IMR-90 (cell line): Measurements from ENCODE around the gene PSME4. TPM values are rescaled to one million over a fixed set of nuclear protein-coding genes. Genes with fewer than 3 reads are reported as not detected.

Source experiments
- ATAC-seq: fragments of 200-7000 bp; cut with Tn5 transposase; 2 replicates; pipeline ENCODE4 v1.9.1; 2020; ENCODE audit warnings: low read depth, mild to moderate bottlenecking, moderate library complexity
- BruUV-seq: library from RNA; stranded (reverse); fragments of 400-500 nt; replicated peaks from 2 replicates; lab custom pipeline; 2021; lab: Mats Ljungman, UMichigan
- CTCF ChIA-PET: fragments of 300-600 bp; formaldehyde crosslinking; extraction: SDS; loops from one replicate; lab custom pipeline; 2021; ENCODE audit warnings: antibody characterized with exemption; lab: Yijun Ruan, JAX
- POLR2A ChIA-PET: fragments of 300-600 bp; sonication (Branson Sonifier 250); formaldehyde crosslinking; loops from one replicate; lab custom pipeline; 2022; ENCODE audit warnings: antibody characterized with exemption; ENCODE audit not compliant: unreplicated experiment; lab: Charles Lee
- DNase-seq: peaks from one replicate; pipeline ENCODE4 v3.0.0; 2013
- H2AFZ ChIP-seq: replicated peaks from 2 replicates; pipeline ENCODE3; 2013; ENCODE audit warnings: low read length, mild to moderate bottlenecking; ENCODE audit not compliant: poor library complexity
- H2AK5ac ChIP-seq: 2 replicates; pipeline ENCODE4 v1.6.1; 2013; ENCODE audit warnings: low read depth, low read length, inconsistent platforms
- H2AK9ac ChIP-seq: replicated peaks from 2 replicates; pipeline ENCODE3; 2013; ENCODE audit warnings: mild to moderate bottlenecking, low read depth, low read length, moderate library complexity; ENCODE audit not compliant: poor library complexity
- H2BK120ac ChIP-seq: 2 replicates; pipeline ENCODE4 v1.6.1; 2013; ENCODE audit warnings: low read depth, low read length, inconsistent platforms
- H2BK15ac ChIP-seq: 3 replicates; pipeline ENCODE4 v1.6.1; 2013; ENCODE audit warnings: low read depth, low read length, inconsistent platforms
- H2BK20ac ChIP-seq: 2 replicates; pipeline ENCODE4 v1.6.1; 2013; ENCODE audit warnings: low read depth, mild to moderate bottlenecking, inconsistent platforms, low read length, moderate library complexity
- H2BK5ac ChIP-seq: 2 replicates; pipeline ENCODE4 v1.6.1; 2013; ENCODE audit warnings: mild to moderate bottlenecking, low read depth, low read length, inconsistent platforms; ENCODE audit not compliant: poor library complexity, severe bottlenecking
- H3K14ac ChIP-seq: replicated peaks from 2 replicates; pipeline ENCODE4 v1.6.1; 2013; ENCODE audit warnings: low read depth, low read length, inconsistent platforms
- H3K18ac ChIP-seq: 2 replicates; pipeline ENCODE4 v1.6.1; 2013; ENCODE audit warnings: low read depth, low read length, control low read depth
- H3K23ac ChIP-seq: 2 replicates; pipeline ENCODE4 v1.6.1; 2013; ENCODE audit warnings: low read depth, low read length, inconsistent platforms
- H3K27ac ChIP-seq: 2 replicates; pipeline ENCODE4 v1.5.1; 2013; ENCODE audit warnings: mild to moderate bottlenecking, control low read depth, low read length; ENCODE audit not compliant: insufficient read depth
- H3K27me3 ChIP-seq: 2 replicates; pipeline ENCODE4 v1.6.1; 2013; ENCODE audit warnings: low read length; ENCODE audit not compliant: control insufficient read depth, insufficient read depth
- H3K36me3 ChIP-seq: 2 replicates; pipeline ENCODE4 v1.6.1; 2013; ENCODE audit warnings: low read length, mixed read lengths; ENCODE audit not compliant: control insufficient read depth, insufficient read depth
- H3K4ac ChIP-seq: 2 replicates; pipeline ENCODE4 v1.6.1; 2013; ENCODE audit warnings: low read depth, low read length, inconsistent platforms
- H3K4me1 ChIP-seq: 2 replicates; pipeline ENCODE4 v1.6.1; 2013; ENCODE audit warnings: low read length, mixed read lengths; ENCODE audit not compliant: control insufficient read depth, insufficient read depth
- H3K4me2 ChIP-seq: 2 replicates; pipeline ENCODE4 v1.6.1; 2013; ENCODE audit warnings: low read depth, mild to moderate bottlenecking, control low read depth, low read length, moderate library complexity
- H3K4me3 ChIP-seq: 2 replicates; pipeline ENCODE4 v1.5.1; 2013; ENCODE audit warnings: low read depth, mild to moderate bottlenecking, control low read depth, low read length, moderate library complexity; ENCODE audit not compliant: insufficient read depth
- H3K56ac ChIP-seq: 2 replicates; pipeline ENCODE4 v1.6.1; 2013; ENCODE audit warnings: low read length, inconsistent platforms; ENCODE audit not compliant: insufficient read depth; ENCODE audit errors: extremely low read depth
- H3K79me1 ChIP-seq, 2 experiments: 2 replicates each; pipeline ENCODE4 v1.6.1; 2013; ENCODE audit warnings: low read length in 2 of 2, inconsistent platforms in 1 of 2, low read depth in 1 of 2
- H3K9ac ChIP-seq: 2 replicates; pipeline ENCODE4 v1.6.1; 2013; ENCODE audit warnings: low read depth, low read length, control low read depth
- H3K9me1 ChIP-seq: 2 replicates; pipeline ENCODE4 v1.6.1; 2013; ENCODE audit warnings: low read length, inconsistent platforms; ENCODE audit not compliant: insufficient read depth
- H3K9me3 ChIP-seq: 2 replicates; pipeline ENCODE4 v1.6.1; 2013; ENCODE audit warnings: low read length; ENCODE audit not compliant: control insufficient read depth, insufficient read depth
- H4K20me1 ChIP-seq: 2 replicates; pipeline ENCODE4 v1.6.1; 2013; ENCODE audit warnings: low read length, inconsistent platforms; ENCODE audit not compliant: insufficient read depth
- H4K5ac ChIP-seq: 2 replicates; pipeline ENCODE4 v1.6.1; 2013; ENCODE audit warnings: mild to moderate bottlenecking, low read depth, low read length, control low read depth
- H4K8ac ChIP-seq, 2 experiments: 2 replicates each; pipeline ENCODE4 v1.6.1; 2013; ENCODE audit warnings: low read depth in 2 of 2, low read length in 2 of 2, control low read depth in 1 of 2, inconsistent platforms in 1 of 2
- H4K91ac ChIP-seq: 2 replicates; pipeline ENCODE4 v1.6.1; 2013; ENCODE audit warnings: low read depth, low read length, inconsistent platforms; ENCODE audit not compliant: insufficient read depth
- BHLHE40 ChIP-seq: fragments of 150-350 bp; IDR thresholded peaks from 2 replicates; pipeline ENCODE4 v1.6.1; 2016; ENCODE audit warnings: mild to moderate bottlenecking, low read depth, low read length
- CEBPB ChIP-seq: IDR thresholded peaks from 2 replicates; pipeline ENCODE4 v1.6.1; 2012; ENCODE audit warnings: low read depth, low read length, improper control_type of control experiment
- CHD1 ChIP-seq: IDR thresholded peaks from 2 replicates; pipeline ENCODE4 v1.6.1; 2012; ENCODE audit warnings: low read depth, low read length, improper control_type of control experiment
- CTCF ChIP-seq: conservative IDR thresholded peaks from 2 replicates; pipeline ENCODE4 v1.5.1; 2012; ENCODE audit warnings: mild to moderate bottlenecking, low read depth, low read length, improper control_type of control experiment
- ELK1 ChIP-seq: fragments of 150-350 bp; IDR thresholded peaks from 2 replicates; pipeline ENCODE4 v1.6.1; 2016; ENCODE audit warnings: low read depth, mild to moderate bottlenecking, low read length, moderate library complexity, borderline replicate concordance
- FOS ChIP-seq: fragments of 150-350 bp; IDR thresholded peaks from 2 replicates; pipeline ENCODE4 v1.6.1; 2016; ENCODE audit warnings: low read depth, low read length
- MAFK ChIP-seq: IDR thresholded peaks from 2 replicates; pipeline ENCODE4 v1.6.1; 2012; ENCODE audit warnings: low read depth, low read length, improper control_type of control experiment
- MAZ ChIP-seq: IDR thresholded peaks from 2 replicates; pipeline ENCODE4 v1.6.1; 2012; ENCODE audit warnings: low read depth, mild to moderate bottlenecking, low read length, improper control_type of control experiment, moderate library complexity, borderline replicate concordance
- MXI1 ChIP-seq: IDR thresholded peaks from 2 replicates; pipeline ENCODE4 v1.6.1; 2012; ENCODE audit warnings: low read depth, mild to moderate bottlenecking, low read length, moderate library complexity, borderline replicate concordance
- NFE2L2 ChIP-seq: fragments of 150-350 bp; IDR thresholded peaks from 2 replicates; pipeline ENCODE4 v1.6.1; 2016; ENCODE audit warnings: low read depth, mild to moderate bottlenecking, low read length
- POLR2A ChIP-seq: IDR thresholded peaks from 2 replicates; pipeline ENCODE4 v1.6.1; 2012; ENCODE audit warnings: mild to moderate bottlenecking, low read depth, low read length
- RAD21 ChIP-seq: IDR thresholded peaks from 2 replicates; pipeline ENCODE4 v1.6.1; 2012; ENCODE audit warnings: low read length, improper control_type of control experiment
- RCOR1 ChIP-seq: IDR thresholded peaks from 2 replicates; pipeline ENCODE4 v1.6.1; 2012; ENCODE audit warnings: mild to moderate bottlenecking, low read length, improper control_type of control experiment; ENCODE audit not compliant: insufficient replicate concordance
- RFX5 ChIP-seq: IDR thresholded peaks from 2 replicates; pipeline ENCODE4 v1.8.0; 2012; ENCODE audit warnings: low read depth, mild to moderate bottlenecking, low read length, moderate library complexity
- SMC3 ChIP-seq: fragments of 150-350 bp; IDR thresholded peaks from 2 replicates; pipeline ENCODE4 v1.6.1; 2016; ENCODE audit warnings: low read depth, mild to moderate bottlenecking, antibody characterized with exemption, low read length, moderate library complexity
- USF2 ChIP-seq: fragments of 150-350 bp; IDR thresholded peaks from 2 replicates; pipeline ENCODE4 v1.6.1; 2017; ENCODE audit warnings: mild to moderate bottlenecking, antibody characterized with exemption, low read length, low read depth
- WGBS, 2 experiments: methylation state at CpG; one replicate each; pipeline versions ENCODE4 v1.1.5 to v1.1.7; 2013; ENCODE audit warnings: missing lambda C conversion rate in 2 of 2; ENCODE audit not compliant: insufficient read length in 1 of 2; ENCODE audit errors: extremely low coverage in 2 of 2; 5-methylcytosine and 5-hydroxymethylcytosine counted together
- dilution Hi-C: fragments of 300-500 bp; cut with HindIII; formaldehyde crosslinking; loops from one replicate; pipeline ENCODE4 v1.14.3; 2018; ENCODE audit warnings: low sequenced_read_pairs; ENCODE audit not compliant: unreplicated experiment
- in situ Hi-C: fragments of 300-500 bp; cut with MboI; formaldehyde crosslinking; loops from 3 replicates; pipeline ENCODE4 v1.14.3; 2019; ENCODE audit warnings: low sequenced_read_pairs, inconsistent platforms, mixed read lengths
- intact Hi-C: fragments of 100-400 bp; cut with micrococcal nuclease; formaldehyde crosslinking; loops from 2 replicates; pipeline ENCODE4 v1.10.0; 2022
- polyA plus RNA-seq, 3 experiments: library from polyadenylated mRNA; depleted of rRNA; stranded (reverse); fragments of >200 nt; gene quantifications; 2 replicates each; pipeline ENCODE4 v1.2.3, GENCODE V29; 2012; ENCODE audit warnings: low replicate concordance in 1 of 3
- total RNA-seq: library from RNA; depleted of rRNA; stranded (reverse); fragments of >200 nt; gene quantifications from 2 replicates; pipeline ENCODE4 v1.2.3, GENCODE V29; 2012

PSME4 gene
- total and polyA plus RNA-seq, 2 of the 4 experiments (the other 2 are of a cell fraction) = 28.2 to 61.3 TPM

- ChIA-PET CTCF (no interaction called here), POLR2A (no interaction called here)
- H3K56ac ChIP-seq = no peak overlapping the region
- H3K4ac ChIP-seq = no peak overlapping the region
- H3K4me3 ChIP-seq = no peak overlapping the region
- H2AK9ac ChIP-seq = no peak overlapping the region
- H2BK5ac ChIP-seq = no peak overlapping the region
- dilution Hi-C loops = no loop called here
- no peak for ATAC-seq
- H3K27ac ChIP-seq = no peak overlapping the region
- H3K14ac ChIP-seq = no peak overlapping the region
- H4K5ac ChIP-seq = no peak overlapping the region
- no peak overlapping the region for H4K91ac ChIP-seq
- H3K23ac ChIP-seq = no peak overlapping the region
- H3K4me2 ChIP-seq = no peak overlapping the region
- H3K9ac ChIP-seq = no peak overlapping the region
- in situ Hi-C loops = no loop called here
- no peaks in the 10 kb centered on the region for H4K20me1 ChIP-seq
- no peak overlapping the region for H2BK120ac ChIP-seq
- TF ChIP-seq RFX5 (no peak), FOS (no peak), RCOR1 (no peak), ELK1 (no peak), USF2 (no peak), MAFK (no peak), RAD21 (no peak), SMC3 (no peak), MAZ (no peak), CHD1 (no peak), MXI1 (no peak), CTCF (no peak), BHLHE40 (no peak), POLR2A (no peak), NFE2L2 (no peak), CEBPB (no peak)
- H2BK15ac ChIP-seq = no peak overlapping the region
- no CpG with 5 or more reads among the region's 3 CpGs for WGBS, 2 experiments
- H3K27me3 ChIP-seq = no peaks in the 10 kb centered on the region
- H2AK5ac ChIP-seq = no peak overlapping the region
- H4K8ac ChIP-seq = no peak overlapping the region
- no TSS peak for BruUV-seq
- intact Hi-C loops = no loop called here
- H3K9me1 ChIP-seq = peaks cover 5% of the 10 kb centered on the region; the same call in 1 of the 2 replicates
- H3K4me1 ChIP-seq = no peaks in the 10 kb centered on the region
- H3K9me3 ChIP-seq = no peaks in the 10 kb centered on the region
- H3K79me1 ChIP-seq = no peaks in the 10 kb centered on the region; a peak in 2 of 4 replicates
- H3K36me3 ChIP-seq = no peaks in the 10 kb centered on the region
- H2BK20ac ChIP-seq = no peak overlapping the region
- no peak for DNase-seq
- H3K18ac ChIP-seq = no peak overlapping the region
- H2AFZ ChIP-seq = no peak overlapping the region
These were observed 28.0 kb upstream of the PSME4 start for GRCh38 chr2:53998834-53999233.
